ENCODE data around the gene TLL2. TPM values are rescaled to one million over a fixed set of nuclear protein-coding genes. Genes with fewer than 3 reads are reported as not detected.

TLL2 gene
- total RNA-seq, 2 experiments from 2014 or later = 0.09 to 0.18 TPM

- ChIA-PET POLR2A (interaction anchor here (0.6 kb wide), 1 partner anchor 1735 kb away, joined by 3 read pairs; no protein-coding TSS in a partner anchor), CTCF (interaction anchor here (1.3 kb wide), 1 partner anchor 9 kb away, joined by 4 read pairs; no protein-coding TSS in a partner anchor)
- DNase-seq (no peak), ATAC-seq (no peak)
- H3K27ac Mint-ChIP-seq = no peak overlapping the region
- H3K4me3 Mint-ChIP-seq = no peak overlapping the region
- peaks cover 36% of the 10 kb centered on the region for H3K36me3 Mint-ChIP-seq (ENCODE audit: low read depth)
- intact Hi-C loops (cut with micrococcal nuclease) = no loop called here
- H3K9me3 Mint-ChIP-seq = no peaks in the 10 kb centered on the region
- TF ChIP-seq CTCF (IDR thresholded peaks at IDR 0.05) = no peak
- peaks cover 9% of the 10 kb centered on the region for H3K4me1 Mint-ChIP-seq (ENCODE audit: low read depth)
- no peaks in the 10 kb centered on the region for H3K27me3 Mint-ChIP-seq
These were observed 22.4 kb upstream of the TLL2 start for GRCh38 chr10:96536129-96536528.

GRCh38 chr10:96532523-96532922 lies 18.8 kb upstream of the TLL2 start:
- ChIA-PET POLR2A (interaction anchor here (0.8 kb wide), 1 partner anchor 69 kb away, joined by 3 read pairs; no protein-coding TSS in a partner anchor), CTCF (interaction anchor here (3.2 kb wide), 1 partner anchor 19 kb away, joined by 12 read pairs; the partner anchor contains the start of gene TLL2)
- Mint-ChIP-seq H3K9me3 (no peaks in the 10 kb centered on the region), H3K4me1 (ENCODE audit: low read depth) (peaks cover 10% of the 10 kb centered on the region), H3K27ac (no peak overlapping the region), H3K36me3 (ENCODE audit: low read depth) (peaks cover 26% of the 10 kb centered on the region), H3K4me3 (no peak overlapping the region), H3K27me3 (no peaks in the 10 kb centered on the region)
- ATAC-seq (no peak), DNase-seq (no peak)
- intact Hi-C loops (cut with micrococcal nuclease) = no loop called here
- no peak for TF ChIP-seq CTCF (IDR thresholded peaks at IDR 0.05)

- Mint-ChIP-seq H3K27ac (no peak overlapping the region), H3K27me3 (no peaks in the 10 kb centered on the region)
These were observed 16.0 kb upstream of the TLL2 start for GRCh38 chr10:96529634-96530279.

GRCh38 chr10:96524741-96525140 lies 11.0 kb upstream of the TLL2 start:
- H3K4me1 Mint-ChIP-seq (ENCODE audit: low read depth) = no peaks in the 10 kb centered on the region
- intact Hi-C loops (cut with micrococcal nuclease) = no loop called here

More at GRCh38 chr10:96529634-96530279, 16.0 kb upstream of the TLL2 start:
- ChIA-PET POLR2A (no interaction called here), CTCF (no interaction called here)
- no peaks in the 10 kb centered on the region for H3K9me3 Mint-ChIP-seq
- H3K4me1 Mint-ChIP-seq (ENCODE audit: low read depth) = peaks cover 4% of the 10 kb centered on the region
- ATAC-seq (no peak), DNase-seq (no peak)
- intact Hi-C loops (cut with micrococcal nuclease) = no loop called here
- peaks cover 40% of the 10 kb centered on the region for H3K36me3 Mint-ChIP-seq (ENCODE audit: low read depth)
- no peak overlapping the region for H3K4me3 Mint-ChIP-seq
- no peak for TF ChIP-seq CTCF (IDR thresholded peaks at IDR 0.05)

More at GRCh38 chr10:96524741-96525140, 11.0 kb upstream of the TLL2 start:
- ATAC-seq = no peak
- Mint-ChIP-seq H3K27ac (no peak overlapping the region), H3K36me3 (ENCODE audit: low read depth) (peaks cover 46% of the 10 kb centered on the region), H3K9me3 (no peaks in the 10 kb centered on the region), H3K4me3 (no peak overlapping the region), H3K27me3 (no peaks in the 10 kb centered on the region)
- ChIA-PET CTCF (no interaction called here), POLR2A (no interaction called here)
- DNase-seq = no peak
- TF ChIP-seq CTCF (IDR thresholded peaks at IDR 0.05) = no peak

All from activated CD8-positive, alpha-beta T cell treated with anti-CD3 and anti-CD28 coated beads for 36 hours (primary cell).